Measurements from ENCODE around the gene IL17RC. TPM values are rescaled to one million over a fixed set of nuclear protein-coding genes. Genes with fewer than 3 reads are reported as not detected.
"Not testable (repeated sequence)": the region's sequence is repeated elsewhere in the genome, so short reads cannot be mapped to it uniquely, and the experiment has no call there.

Gene IL17RC
- polyA plus RNA-seq, 1 donor, result 38.3 TPM

GRCh38 chr3:9893739-9894138 lies 23.2 kb upstream of the IL17RC start:
- no peak for DNase-seq

GRCh38 chr3:9895715-9896114 lies 21.2 kb upstream of the IL17RC start:
- DNase-seq, result not testable (repeated sequence)

- DNase-seq, result not testable (repeated sequence)
These were observed 20.0 kb upstream of the IL17RC start for GRCh38 chr3:9896755-9897407.

GRCh38 chr3:9897408-9898372 lies 19.2 kb upstream of the IL17RC start:
- DNase-seq, result no peak

DNA sequence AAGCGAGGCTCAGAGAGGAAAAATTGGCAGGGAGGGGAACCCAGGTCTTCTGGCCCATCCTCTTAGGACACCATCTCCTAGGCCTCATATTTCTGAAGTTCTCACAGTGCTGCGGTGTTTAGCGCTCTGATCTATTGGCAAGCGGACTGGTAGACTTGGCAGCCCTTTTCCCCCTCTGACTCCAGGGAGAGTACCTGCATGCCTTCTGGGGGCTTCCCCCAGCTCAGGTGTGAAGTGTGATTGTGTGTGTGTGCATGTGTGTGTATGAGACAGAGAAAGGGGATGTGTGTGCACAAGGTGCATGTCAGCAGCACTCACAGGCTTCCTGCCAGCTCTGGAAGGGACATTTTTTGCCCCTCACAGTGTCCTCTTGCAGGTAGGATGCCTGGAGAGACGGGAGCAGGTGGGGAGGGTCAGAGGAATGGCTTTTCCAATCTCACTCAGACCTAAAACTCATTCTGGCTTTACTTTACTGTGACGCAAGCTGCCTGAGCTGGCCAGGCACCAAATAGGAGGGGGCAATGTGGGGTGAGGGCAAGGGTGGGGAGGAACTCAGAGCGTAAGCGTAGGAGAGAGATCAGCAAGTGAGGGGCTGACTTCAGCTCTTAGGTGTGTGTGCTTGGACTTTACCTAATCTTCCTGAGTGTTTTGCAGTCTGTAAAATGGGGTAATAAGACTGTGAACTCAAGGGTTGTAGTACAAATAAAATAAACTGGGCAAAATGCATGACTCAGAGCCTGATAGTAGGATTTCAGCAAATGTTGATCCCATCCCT lies 18.2 kb upstream of the IL17RC start:
- DNase-seq, result no peak

- DNase-seq, result no peak
These were observed 17.6 kb upstream of the IL17RC start for GRCh38 chr3:9899289-9899791.

DNA sequence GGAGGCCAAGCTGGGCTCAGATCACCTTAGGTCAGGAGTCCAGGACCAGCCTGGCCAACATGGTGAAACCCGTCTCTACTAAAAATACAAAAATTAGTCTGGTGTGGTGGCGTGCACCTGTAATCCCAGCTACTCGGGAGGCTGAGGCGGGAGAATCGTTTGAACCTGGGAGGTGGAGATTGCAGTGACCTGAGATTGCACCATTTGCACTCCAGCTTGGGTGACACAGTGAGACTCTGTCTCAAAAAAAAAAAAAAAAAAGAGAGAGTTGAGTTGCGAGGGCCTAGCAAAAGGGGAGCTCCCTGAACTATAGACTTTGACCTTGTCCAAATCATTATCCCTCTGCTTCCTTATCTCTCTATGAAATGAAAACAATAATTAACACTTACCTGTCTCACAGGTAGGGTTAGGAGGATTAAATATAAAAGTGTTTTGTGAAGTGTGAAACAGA lies 15.9 kb upstream of the IL17RC start:
- DNase-seq, result not testable (repeated sequence)

DNA sequence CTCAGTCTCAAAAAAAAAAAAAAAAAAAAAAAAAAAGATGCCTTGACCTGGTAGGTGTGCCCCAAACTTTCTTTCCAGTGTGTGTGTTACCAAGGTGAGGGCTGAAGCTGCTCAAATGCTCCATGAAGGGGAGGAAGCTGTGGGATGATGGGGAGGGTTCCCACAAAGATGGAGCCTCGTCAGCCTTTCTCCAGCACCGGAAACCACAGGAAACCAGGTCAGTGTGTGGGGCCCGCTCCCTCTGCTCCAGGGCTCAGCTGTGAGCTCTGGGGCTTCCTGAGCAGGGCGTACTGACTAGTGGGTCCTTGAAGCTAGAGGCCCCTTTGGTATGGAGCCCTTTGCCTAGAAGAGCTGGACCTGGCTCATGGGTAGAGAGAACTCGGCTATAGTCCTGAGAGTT lies 14.9 kb upstream of the IL17RC start:
- no peak for DNase-seq

- no peak for DNase-seq
These were observed 14.3 kb upstream of the IL17RC start, which contains the start of gene IL17RE for GRCh38 chr3:9902372-9903237. TSS of gene IL17RE (plus strand) at chr3:9902848. CDS start at chr3:9902933, 85 bp downstream.

GRCh38 chr3:9903238-9903624 lies 13.7 kb upstream of the IL17RC start:
- DNase-seq, result no peak

DNA sequence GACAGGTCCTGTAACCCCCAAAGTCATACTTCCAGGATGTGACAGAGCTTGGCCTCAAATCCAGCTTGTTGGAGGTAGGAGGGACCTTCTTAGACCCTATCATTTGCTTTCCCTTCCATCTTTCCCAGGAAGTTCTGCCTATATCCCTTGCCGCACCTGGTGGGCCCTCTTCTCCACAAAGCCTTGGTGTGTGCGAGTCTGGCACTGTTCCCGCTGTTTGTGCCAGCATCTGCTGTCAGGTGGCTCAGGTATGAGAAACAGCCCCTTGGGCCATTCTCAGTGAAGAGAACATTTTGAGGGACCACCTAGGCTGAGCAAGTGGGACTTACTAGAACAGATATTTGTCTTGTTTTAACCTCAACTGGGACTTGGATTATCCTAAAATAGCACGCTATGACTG lies 13.0 kb upstream of the IL17RC start:
- DNase-seq, result no peak

- DNase-seq, result no peak
These were observed 10.4 kb upstream of the IL17RC start for GRCh38 chr3:9906480-9906879.

- DNase-seq, result no peak
These were observed 8.6 kb upstream of the IL17RC start for GRCh38 chr3:9908286-9908685.

DNA sequence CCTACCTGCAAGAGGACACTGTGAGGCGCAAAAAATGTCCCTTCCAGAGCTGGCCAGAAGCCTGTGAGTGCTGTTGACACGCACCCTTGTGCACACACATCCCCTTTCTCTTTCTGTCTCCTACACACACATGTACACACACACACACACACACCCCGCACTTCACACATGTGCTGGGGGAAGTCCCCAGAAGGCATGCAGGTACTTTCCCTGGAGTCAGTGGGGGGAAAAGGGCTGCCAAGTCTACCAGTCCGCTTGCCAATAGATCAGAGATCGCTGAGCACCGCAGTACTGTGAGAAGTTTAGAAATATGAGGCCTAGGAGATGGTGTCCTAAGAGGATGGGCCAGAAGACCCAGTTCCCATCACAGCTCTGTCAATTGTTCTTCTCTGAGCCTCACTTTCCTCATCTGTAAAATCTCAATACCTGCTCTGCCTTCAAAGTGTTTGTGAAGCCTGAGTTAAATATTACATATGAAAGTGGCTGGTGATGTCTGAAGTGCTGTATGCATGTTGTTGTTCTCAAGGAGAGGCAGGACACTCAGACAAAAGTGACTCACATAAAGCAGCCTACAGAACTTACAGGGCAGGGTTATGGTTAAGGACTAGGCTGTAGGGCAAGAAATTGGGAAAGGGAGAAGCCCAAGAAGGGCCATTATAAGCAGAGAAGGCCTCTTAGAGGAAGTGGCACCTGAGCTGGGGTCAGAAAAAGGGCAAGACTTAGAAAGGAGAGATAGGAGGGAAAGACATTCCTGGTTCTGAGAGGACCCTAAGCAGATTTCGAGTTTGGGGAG lies 7.5 kb upstream of the IL17RC start:
- no peak for DNase-seq

GRCh38 chr3:9911863-9912262 lies 5.0 kb upstream of the IL17RC start:
- no peak for DNase-seq

GRCh38 chr3:9912294-9912935 lies 4.5 kb upstream of the IL17RC start:
- no peak for DNase-seq

GRCh38 chr3:9913601-9914000 lies 3.3 kb upstream of the IL17RC start:
- DNase-seq, result no peak

DNA sequence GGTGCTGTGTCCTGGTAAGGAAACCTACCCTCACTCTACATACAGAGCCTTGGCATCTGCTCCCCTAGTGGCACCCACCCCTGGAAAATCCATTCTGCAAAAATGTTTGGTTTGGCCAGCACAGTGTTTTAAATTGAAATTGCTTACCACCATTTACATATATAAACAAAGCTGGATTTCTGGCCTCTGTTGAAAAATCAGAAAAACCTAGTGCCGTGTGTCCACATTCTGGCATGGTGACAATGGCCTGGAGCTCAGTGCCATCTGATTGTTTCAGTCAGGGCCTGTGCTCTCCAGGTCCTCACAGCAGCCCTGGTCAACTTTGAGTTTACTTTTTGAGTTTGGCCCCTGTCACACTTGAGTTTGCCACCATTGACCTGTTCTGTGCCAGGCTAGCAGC lies 2.9 kb upstream of the IL17RC start:
- DNase-seq, result no peak

- DNase-seq, result no peak
These were observed 2.2 kb upstream of the IL17RC start for GRCh38 chr3:9914559-9915253.

Data from left kidney (tissue), 2 donors.